ENCODE results near the gene PABPN1.

GRCh38 chr14:23361320-23361719 is 40.1 kb downstream of the PABPN1 start:
- TF ChIP-seq CTCF (conservative IDR thresholded peaks at IDR 0.05; ENCODE audit: low read length): no peak
- TF ChIP-seq EZH2phosphoT487 (IDR thresholded peaks at IDR 0.05; ENCODE audit: borderline replicate concordance, low read depth, low read length): no peak
